Hepatocyte (in vitro differentiated cells): ENCODE data around the gene ABI1.

ENCODE experiments used
- EZH2 ChIP-seq: fragments of 200-600 bp; sonication (generic); IDR thresholded peaks from 2 replicates; pipeline ENCODE4 v1.6.1; 2016; ENCODE audit warnings: antibody characterized with exemption, mild to moderate bottlenecking, borderline replicate concordance
- EZH2phosphoT487 ChIP-seq: fragments of 200-600 bp; sonication (generic); IDR thresholded peaks from one replicate; pipeline ENCODE4 v1.6.1; 2018; ENCODE audit warnings: antibody characterized with exemption, mild to moderate bottlenecking, low read depth, moderate library complexity; ENCODE audit not compliant: unreplicated experiment, severe bottlenecking
- TF ChIP-seq, protein P1 (sequence below): fragments of 200-600 bp; sonication (generic); IDR thresholded peaks from 2 replicates; pipeline ENCODE4 v1.5.1; 2016; ENCODE audit warnings: antibody characterized with exemption, mild to moderate bottlenecking; ENCODE audit not compliant: poor library complexity

DNA sequence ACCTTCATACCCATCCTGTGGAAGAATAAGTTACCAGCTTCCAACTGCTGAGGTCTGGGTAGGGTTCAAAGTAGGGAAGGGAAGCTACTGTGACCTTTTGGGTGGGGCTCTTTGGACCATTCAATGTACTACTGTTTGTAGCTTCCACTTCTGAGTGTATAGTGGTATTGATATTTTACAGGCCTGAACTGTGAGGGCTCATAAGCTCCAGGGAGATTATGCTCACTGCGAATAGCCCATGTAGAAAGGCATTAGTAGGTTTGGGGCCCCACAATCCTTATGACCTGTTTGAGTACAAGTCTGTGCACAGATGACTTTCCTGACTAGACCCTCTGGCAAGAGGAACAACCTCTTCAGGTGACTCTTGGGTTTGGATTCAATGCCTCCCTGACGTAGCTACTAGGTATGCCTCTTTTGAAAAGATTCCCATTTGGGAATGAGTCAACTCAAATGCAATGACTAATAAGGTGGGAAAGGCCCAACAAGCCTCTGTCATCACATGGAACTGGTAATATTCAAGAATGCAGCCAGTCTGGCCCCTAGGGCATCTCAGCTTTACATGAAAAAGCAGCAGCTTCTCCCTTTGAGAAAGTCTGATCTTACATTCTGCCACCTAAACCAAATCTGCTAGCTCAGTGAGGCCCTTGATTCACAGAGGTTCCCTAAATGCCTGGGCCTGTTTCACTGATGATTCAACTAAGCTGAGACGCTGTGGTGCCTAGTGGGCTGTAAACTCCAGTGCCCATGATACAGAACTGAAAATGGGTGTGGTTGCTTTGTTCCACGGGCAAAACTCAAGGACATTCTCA lies 79.8 kb downstream of the ABI1 start:
- TF ChIP-seq, protein P1, sequence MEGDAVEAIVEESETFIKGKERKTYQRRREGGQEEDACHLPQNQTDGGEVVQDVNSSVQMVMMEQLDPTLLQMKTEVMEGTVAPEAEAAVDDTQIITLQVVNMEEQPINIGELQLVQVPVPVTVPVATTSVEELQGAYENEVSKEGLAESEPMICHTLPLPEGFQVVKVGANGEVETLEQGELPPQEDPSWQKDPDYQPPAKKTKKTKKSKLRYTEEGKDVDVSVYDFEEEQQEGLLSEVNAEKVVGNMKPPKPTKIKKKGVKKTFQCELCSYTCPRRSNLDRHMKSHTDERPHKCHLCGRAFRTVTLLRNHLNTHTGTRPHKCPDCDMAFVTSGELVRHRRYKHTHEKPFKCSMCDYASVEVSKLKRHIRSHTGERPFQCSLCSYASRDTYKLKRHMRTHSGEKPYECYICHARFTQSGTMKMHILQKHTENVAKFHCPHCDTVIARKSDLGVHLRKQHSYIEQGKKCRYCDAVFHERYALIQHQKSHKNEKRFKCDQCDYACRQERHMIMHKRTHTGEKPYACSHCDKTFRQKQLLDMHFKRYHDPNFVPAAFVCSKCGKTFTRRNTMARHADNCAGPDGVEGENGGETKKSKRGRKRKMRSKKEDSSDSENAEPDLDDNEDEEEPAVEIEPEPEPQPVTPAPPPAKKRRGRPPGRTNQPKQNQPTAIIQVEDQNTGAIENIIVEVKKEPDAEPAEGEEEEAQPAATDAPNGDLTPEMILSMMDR = no peak
- TF ChIP-seq EZH2 (no peak), EZH2phosphoT487 (no peak)
